Measurements from ENCODE around the gene RCHY1.
"Not testable (repeated sequence)": the region's sequence is repeated elsewhere in the genome, so short reads cannot be mapped to it uniquely, and the experiment has no call there.

Gene RCHY1
- long read RNA-seq, donor 1, full-length matches to known transcripts: 26 of 26 reads
- long read RNA-seq, donor 1, partial matches to known transcripts: 0 of 26 reads
- long read RNA-seq, donor 1, other reads (novel, unspliced or antisense): 0 of 26 reads
- long read RNA-seq, donor 2, full-length matches to known transcripts: 9 of 9 reads
- long read RNA-seq, donor 2, partial matches to known transcripts: 0 of 9 reads
- long read RNA-seq, donor 2, other reads (novel, unspliced or antisense): 0 of 9 reads
- long read RNA-seq, donor 3, full-length matches to known transcripts: 11 of 11 reads
- long read RNA-seq, donor 3, partial matches to known transcripts: 0 of 11 reads
- long read RNA-seq, donor 3, other reads (novel, unspliced or antisense): 0 of 11 reads
- long read RNA-seq, donor 4, full-length matches to known transcripts: 10 of 10 reads
- long read RNA-seq, donor 4, partial matches to known transcripts: 0 of 10 reads
- long read RNA-seq, donor 4, other reads (novel, unspliced or antisense): 0 of 10 reads
- long read RNA-seq, donor 5, full-length matches to known transcripts: 21 of 21 reads
- long read RNA-seq, donor 5, partial matches to known transcripts: 0 of 21 reads
- long read RNA-seq, donor 5, other reads (novel, unspliced or antisense): 0 of 21 reads
- long read RNA-seq, donor 6, full-length matches to known transcripts: 5 of 5 reads
- long read RNA-seq, donor 6, partial matches to known transcripts: 0 of 5 reads
- long read RNA-seq, donor 6, other reads (novel, unspliced or antisense): 0 of 5 reads
- long read RNA-seq, donor 7, full-length matches to known transcripts: 16 of 16 reads
- long read RNA-seq, donor 7, partial matches to known transcripts: 0 of 16 reads
- long read RNA-seq, donor 7, other reads (novel, unspliced or antisense): 0 of 16 reads
- long read RNA-seq, donor 8, full-length matches to known transcripts: 14 of 14 reads
- long read RNA-seq, donor 8, partial matches to known transcripts: 0 of 14 reads
- long read RNA-seq, donor 8, other reads (novel, unspliced or antisense): 0 of 14 reads

- DNase-seq: peak; percentile 99
Measured at GRCh38 chr4:75514131-75514948, at the start of gene RCHY1, which contains the start of gene THAP6. RCHY1 (minus strand) TSS chr4:75514403; CDS start chr4:75514286, 117 bp downstream. THAP6 (plus strand) TSS chr4:75514473; CDS start chr4:75515453, 980 bp downstream.

GRCh38 chr4:75561789-75562188 is 47.6 kb upstream of the RCHY1 start:
- no peak for DNase-seq

GRCh38 chr4:75557696-75558095 is 43.5 kb upstream of the RCHY1 start:
- DNase-seq: no peak

- no peak for DNase-seq
Measured at GRCh38 chr4:75555294-75556164, 41.3 kb upstream of the RCHY1 start, which contains the start of gene ODAPH. ODAPH (plus strand) TSS chr4:75556066; CDS start chr4:75556083, 17 bp downstream.

- no peak for DNase-seq
Measured at GRCh38 chr4:75552452-75552851, 38.2 kb upstream of the RCHY1 start.

GRCh38 chr4:75549019-75549418 is 34.8 kb upstream of the RCHY1 start:
- no peak for DNase-seq

GRCh38 chr4:75547647-75548387 is 33.6 kb upstream of the RCHY1 start:
- no peak for DNase-seq

GRCh38 chr4:75545526-75545925 is 31.3 kb upstream of the RCHY1 start:
- DNase-seq: no peak

GRCh38 chr4:75544870-75545269 is 30.7 kb upstream of the RCHY1 start:
- DNase-seq: no peak

- DNase-seq: not testable (repeated sequence)
Measured at GRCh38 chr4:75544220-75544619, 30.0 kb upstream of the RCHY1 start.

GRCh38 chr4:75542824-75543223 is 28.6 kb upstream of the RCHY1 start:
- no peak for DNase-seq

- DNase-seq: not testable (repeated sequence)
Measured at GRCh38 chr4:75537308-75537707, 23.1 kb upstream of the RCHY1 start.

GRCh38 chr4:75533926-75534325 is 19.7 kb upstream of the RCHY1 start:
- not testable (repeated sequence) for DNase-seq

GRCh38 chr4:75533339-75533887 is 19.2 kb upstream of the RCHY1 start:
- not testable (repeated sequence) for DNase-seq

GRCh38 chr4:75531536-75532143 is 17.4 kb upstream of the RCHY1 start:
- DNase-seq: not testable (repeated sequence)

GRCh38 chr4:75530556-75531322 is 16.5 kb upstream of the RCHY1 start:
- DNase-seq: no peak

GRCh38 chr4:75527482-75527881 is 13.3 kb upstream of the RCHY1 start:
- DNase-seq: no peak

- DNase-seq: no peak
Measured at GRCh38 chr4:75525910-75526309, 11.7 kb upstream of the RCHY1 start.

All from right kidney (tissue), 9 donors.